ENCODE data around the gene ERVMER34-1.

ERVMER34-1 gene

GRCh38 chr4:52715255-52715897, 35.8 kb downstream of the ERVMER34-1 start:
- H2AFZ ChIP-seq (ENCODE audit: low read length), result no peak overlapping the region
- H3F3A ChIP-seq (ENCODE audit: low read depth), result peaks cover 4% of the 10 kb centered on the region
- H3K9me3 ChIP-seq (ENCODE audit: insufficient read depth, low read depth, low read length), result no peaks in the 10 kb centered on the region
- H3K79me2 ChIP-seq (ENCODE audit: insufficient read depth, low read length), result peaks cover 38% of the 10 kb centered on the region
- peaks cover 27% of the 10 kb centered on the region for H3K4me1 ChIP-seq (ENCODE audit: insufficient read depth, low read length, poor library complexity, severe bottlenecking)
- no peaks in the 10 kb centered on the region for H3K27me3 ChIP-seq (ENCODE audit: insufficient read depth, low read length, poor library complexity, severe bottlenecking)
- no peak overlapping the region for H3K9ac ChIP-seq (ENCODE audit: low read depth, low read length, poor library complexity, severe bottlenecking)
- peaks cover 30% of the 10 kb centered on the region for H3K36me3 ChIP-seq (ENCODE audit: insufficient read depth, low read length)
- peak overlapping the region; percentile 99 for H3K4me2 ChIP-seq (ENCODE audit: low read depth, low read length, poor library complexity, severe bottlenecking)
- H3K4me3 ChIP-seq (ENCODE audit: low read length, poor library complexity, severe bottlenecking), result peak overlapping the region; percentile 75
- H3K9me2 ChIP-seq (replicated peaks; ENCODE audit: low read depth, low read length), result no peaks in the 10 kb centered on the region
- TF ChIP-seq CTCF (conservative IDR thresholded peaks at IDR 0.05; ENCODE audit: low read length) (no peak), EZH2phosphoT487 (IDR thresholded peaks at IDR 0.05; ENCODE audit: borderline replicate concordance) (no peak)
- peaks cover 26% of the 10 kb centered on the region for H4K20me1 ChIP-seq (ENCODE audit: insufficient read depth, low read length, poor library complexity, severe bottlenecking)

- H3K4me1 ChIP-seq (ENCODE audit: insufficient read depth, low read length, poor library complexity, severe bottlenecking), result peaks cover 27% of the 10 kb centered on the region
- peaks cover 4% of the 10 kb centered on the region for H3F3A ChIP-seq (ENCODE audit: low read depth)
- TF ChIP-seq CTCF (conservative IDR thresholded peaks at IDR 0.05; ENCODE audit: low read length) (no peak), EZH2phosphoT487 (IDR thresholded peaks at IDR 0.05; ENCODE audit: borderline replicate concordance) (no peak)
- peaks cover 23% of the 10 kb centered on the region for H3K36me3 ChIP-seq (ENCODE audit: insufficient read depth, low read length)
- H2AFZ ChIP-seq (ENCODE audit: low read length), result no peak overlapping the region
- H3K9me3 ChIP-seq (ENCODE audit: insufficient read depth, low read depth, low read length), result no peaks in the 10 kb centered on the region
- H3K4me2 ChIP-seq (ENCODE audit: low read depth, low read length, poor library complexity, severe bottlenecking), result peak overlapping the region; percentile 99
- peaks cover 38% of the 10 kb centered on the region for H3K79me2 ChIP-seq (ENCODE audit: insufficient read depth, low read length)
- H3K27me3 ChIP-seq (ENCODE audit: insufficient read depth, low read length, poor library complexity, severe bottlenecking), result peaks cover under 1% of the 10 kb centered on the region
- peak overlapping the region; percentile 86 for H3K9ac ChIP-seq (ENCODE audit: low read depth, low read length, poor library complexity, severe bottlenecking)
- H3K4me3 ChIP-seq (ENCODE audit: low read length, poor library complexity, severe bottlenecking), result peak overlapping the region; percentile 75
- H3K9me2 ChIP-seq (replicated peaks; ENCODE audit: low read depth, low read length), result no peaks in the 10 kb centered on the region
- peaks cover 26% of the 10 kb centered on the region for H4K20me1 ChIP-seq (ENCODE audit: insufficient read depth, low read length, poor library complexity, severe bottlenecking)
These were observed 36.5 kb downstream of the ERVMER34-1 start for GRCh38 chr4:52714597-52715254.

DNA sequence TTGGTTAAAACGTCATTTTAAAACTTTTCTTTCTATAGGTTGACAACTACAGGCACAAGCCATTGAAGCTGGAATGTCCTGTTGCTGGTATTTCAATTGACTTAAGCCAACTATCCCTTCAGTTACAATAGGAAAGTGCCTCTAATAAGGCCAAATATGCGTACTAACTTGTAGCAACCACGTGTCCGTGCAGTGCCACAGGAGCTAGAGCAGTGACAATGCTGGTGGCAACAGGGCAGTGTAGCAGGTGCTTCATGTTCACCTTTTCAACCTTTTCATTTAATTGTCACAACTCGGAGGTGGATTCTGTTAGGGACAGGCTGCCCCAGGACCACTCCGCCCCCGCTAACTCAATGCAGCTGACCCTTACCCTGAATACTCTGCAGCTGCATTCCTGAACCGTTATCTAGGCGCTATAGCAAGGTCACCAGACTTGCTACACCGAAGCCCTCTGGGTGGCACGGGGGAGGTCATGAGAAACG, 37.7 kb downstream of the ERVMER34-1 start:
- Histone ChIP-seq H3K36me3 (ENCODE audit: insufficient read depth, low read length) (peaks cover 20% of the 10 kb centered on the region), H3F3A (ENCODE audit: low read depth) (peaks cover under 1% of the 10 kb centered on the region; the same call in 1 of the 2 replicates), H3K4me1 (ENCODE audit: insufficient read depth, low read length, poor library complexity, severe bottlenecking) (peaks cover 27% of the 10 kb centered on the region), H3K9me2 (replicated peaks; ENCODE audit: low read depth, low read length) (no peaks in the 10 kb centered on the region), H4K20me1 (ENCODE audit: insufficient read depth, low read length, poor library complexity, severe bottlenecking) (peaks cover 26% of the 10 kb centered on the region), H2AFZ (ENCODE audit: low read length) (no peak overlapping the region), H3K9me3 (ENCODE audit: insufficient read depth, low read depth, low read length) (no peaks in the 10 kb centered on the region), H3K79me2 (ENCODE audit: insufficient read depth, low read length) (peaks cover 38% of the 10 kb centered on the region), H3K9ac (ENCODE audit: low read depth, low read length, poor library complexity, severe bottlenecking) (peak overlapping the region; percentile 86), H3K4me2 (ENCODE audit: low read depth, low read length, poor library complexity, severe bottlenecking) (peak overlapping the region; percentile 99), H3K4me3 (ENCODE audit: low read length, poor library complexity, severe bottlenecking) (peak overlapping the region; percentile 75), H3K27me3 (ENCODE audit: insufficient read depth, low read length, poor library complexity, severe bottlenecking) (peaks cover 5% of the 10 kb centered on the region)
- TF ChIP-seq CTCF (conservative IDR thresholded peaks at IDR 0.05; ENCODE audit: low read length), result no peak
- TF ChIP-seq EZH2phosphoT487 (IDR thresholded peaks at IDR 0.05; ENCODE audit: borderline replicate concordance), result no peak
